Tongue (tissue), 2 donors: ENCODE data around the gene SIX5. TPM values are rescaled to one million over a fixed set of nuclear protein-coding genes. Genes with fewer than 3 reads are reported as not detected.

Experiments
- DNase-seq: peaks from one replicate; pipeline ENCODE4 v3.0.0-alpha.2; 2015
- total RNA-seq: library from RNA; depleted of rRNA; stranded (reverse); fragments of >200 nt; gene quantifications from one replicate; pipeline ENCODE4 v1.2.3, GENCODE V29; 2014

The SIX5 gene
- total RNA-seq, 1 donor from 2014 or later = 21.5 TPM

DNA sequence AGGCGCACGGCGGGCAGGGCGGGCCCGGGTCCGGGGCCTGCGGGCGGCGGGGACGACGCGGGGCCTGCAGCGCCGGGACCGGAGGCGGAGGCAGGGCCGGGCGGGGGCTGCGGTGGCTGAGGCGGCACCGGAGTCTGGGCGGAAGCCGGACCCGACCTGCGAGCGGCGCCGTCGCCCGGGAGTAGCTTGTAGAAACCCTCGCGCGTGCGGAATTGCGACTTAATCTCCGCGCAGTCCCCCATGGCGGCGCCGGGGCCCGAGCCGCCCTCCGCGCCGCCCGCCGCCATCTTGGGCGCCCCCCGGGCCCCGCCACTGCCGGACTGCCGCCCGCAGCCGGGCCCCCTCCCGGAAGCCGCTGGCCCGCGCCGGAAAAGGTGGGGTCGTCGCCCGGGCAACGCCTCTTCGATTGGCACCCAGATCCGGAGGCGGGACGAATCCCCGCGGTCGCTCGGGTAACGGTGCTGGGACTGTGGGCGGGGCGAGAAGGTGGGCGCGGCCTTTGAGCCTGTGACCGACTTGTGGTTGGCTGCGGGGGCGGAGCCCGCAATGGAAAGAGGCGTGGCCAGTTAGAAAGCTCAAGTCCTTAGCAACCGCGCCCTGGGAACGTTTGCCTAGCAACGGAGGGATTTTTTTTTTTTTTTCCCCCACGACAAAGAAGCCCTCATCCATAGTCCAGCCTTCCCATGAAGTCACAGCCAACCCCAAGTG, 23.6 kb upstream of the SIX5 start, which contains the start of gene DMWD:
Gene DMWD, minus strand, starts transcription at position 376 of the 708 bp plus-strand sequence. Its CDS starts 89 bp downstream, at position 287.
- peak; percentile 100 for DNase-seq

DNA sequence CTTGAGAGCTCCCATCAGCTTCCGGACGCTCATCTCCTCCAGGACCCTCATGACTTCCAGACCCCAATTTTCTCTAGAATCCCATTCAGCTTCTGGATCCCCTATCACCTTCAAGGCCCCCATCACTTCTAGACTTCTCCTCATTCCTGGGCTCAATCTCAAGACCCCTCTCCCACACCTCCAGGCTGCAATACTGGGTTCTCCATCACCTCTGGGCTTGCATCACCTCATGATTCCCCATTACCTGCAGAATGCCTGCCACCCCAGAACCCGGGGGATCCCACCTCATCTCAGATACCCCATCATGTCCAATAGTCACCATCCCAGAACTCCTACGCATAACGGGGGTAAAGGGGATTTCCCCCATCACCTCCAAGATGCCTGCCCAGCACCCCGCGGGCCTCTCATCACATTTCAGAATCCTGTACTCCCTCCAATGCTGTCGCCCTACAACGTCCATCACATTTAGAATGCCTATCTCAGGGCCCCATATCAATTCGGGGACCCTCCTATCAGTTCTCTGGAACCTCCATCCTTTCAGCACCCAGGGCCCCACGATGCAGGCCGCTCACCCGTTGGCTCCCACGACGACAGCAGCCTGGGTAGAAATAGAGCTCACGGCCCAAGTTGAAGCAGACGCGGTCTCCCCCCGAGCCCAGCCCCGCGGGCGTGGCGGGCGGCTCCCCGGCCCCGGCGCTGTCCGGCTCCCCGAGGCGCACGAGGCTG, 22.9 kb upstream of the SIX5 start:
- no peak for DNase-seq

DNA sequence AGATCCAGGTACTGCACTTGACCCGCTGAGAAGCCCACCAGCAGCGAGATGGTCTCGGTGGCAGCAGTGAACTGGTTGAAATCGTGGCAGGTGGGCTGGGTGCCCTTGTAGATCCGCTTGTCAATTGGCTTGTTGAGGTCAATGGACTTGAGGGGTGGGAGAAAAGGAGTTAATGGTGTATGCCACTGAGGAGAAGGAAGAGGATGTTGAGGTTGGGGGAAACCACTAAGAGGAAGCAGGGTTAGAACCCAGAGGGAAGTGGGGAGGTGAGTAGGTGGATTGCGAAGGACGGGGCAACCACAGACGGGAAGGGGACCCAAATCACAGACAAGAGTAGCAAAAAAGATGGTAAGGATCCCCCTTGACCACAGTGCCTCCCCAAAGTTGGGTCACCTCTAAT, 21.9 kb upstream of the SIX5 start:
- DNase-seq = no peak

DNA sequence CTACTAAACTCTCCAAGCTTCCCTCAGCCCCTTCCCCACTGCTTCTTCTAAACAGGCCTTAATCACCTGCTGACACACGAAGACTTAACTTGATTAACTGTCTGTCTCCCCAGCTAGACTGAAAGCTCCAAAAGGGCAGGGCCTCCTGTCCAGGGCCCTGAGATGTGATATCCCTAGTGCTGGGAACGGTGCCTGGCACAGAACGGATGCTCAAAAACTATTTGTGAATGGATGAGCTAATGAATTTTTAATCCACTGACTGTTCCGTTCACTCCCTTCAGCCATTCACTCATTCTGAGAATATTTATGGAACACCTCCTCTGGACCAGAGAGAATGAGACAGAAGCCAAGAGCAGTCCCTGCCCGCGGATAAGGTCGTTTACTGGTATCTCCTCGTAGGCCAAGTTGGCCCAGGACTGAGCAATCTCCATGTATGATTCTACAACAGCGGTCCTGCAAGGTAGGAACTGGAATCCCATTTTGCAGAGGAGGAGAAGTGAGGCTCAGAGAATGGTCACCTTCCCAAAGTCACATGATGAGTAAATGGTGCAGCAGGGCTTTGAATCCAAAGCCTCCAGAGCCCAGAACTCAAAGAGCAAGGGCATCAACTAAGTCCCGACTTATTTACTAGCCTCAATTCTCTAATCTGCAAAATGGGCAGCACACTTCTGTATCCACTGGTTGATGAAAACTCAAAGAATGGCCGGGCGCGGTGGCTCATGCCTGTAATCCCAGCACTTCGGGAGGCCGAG, 20.2 kb upstream of the SIX5 start:
- DNase-seq = no peak

DNA sequence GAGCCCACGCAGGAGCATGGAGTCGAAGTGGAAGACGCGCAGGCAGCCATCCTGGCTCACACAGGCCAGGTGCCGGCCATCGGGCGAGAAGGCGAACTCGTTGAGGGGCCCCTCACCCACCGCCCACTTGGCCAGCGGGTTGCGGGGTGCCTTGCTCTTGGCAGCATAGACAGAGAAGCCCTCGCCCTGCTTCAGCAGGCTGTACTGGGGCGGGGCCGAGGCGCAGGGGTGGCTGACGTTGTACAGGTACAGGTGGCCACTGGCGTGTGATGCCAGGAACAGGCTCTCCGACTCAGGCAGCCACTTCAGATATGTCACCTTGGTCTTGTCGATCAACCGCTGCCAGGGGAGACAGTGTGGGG, 17.5 kb upstream of the SIX5 start:
- no peak for DNase-seq

DNA sequence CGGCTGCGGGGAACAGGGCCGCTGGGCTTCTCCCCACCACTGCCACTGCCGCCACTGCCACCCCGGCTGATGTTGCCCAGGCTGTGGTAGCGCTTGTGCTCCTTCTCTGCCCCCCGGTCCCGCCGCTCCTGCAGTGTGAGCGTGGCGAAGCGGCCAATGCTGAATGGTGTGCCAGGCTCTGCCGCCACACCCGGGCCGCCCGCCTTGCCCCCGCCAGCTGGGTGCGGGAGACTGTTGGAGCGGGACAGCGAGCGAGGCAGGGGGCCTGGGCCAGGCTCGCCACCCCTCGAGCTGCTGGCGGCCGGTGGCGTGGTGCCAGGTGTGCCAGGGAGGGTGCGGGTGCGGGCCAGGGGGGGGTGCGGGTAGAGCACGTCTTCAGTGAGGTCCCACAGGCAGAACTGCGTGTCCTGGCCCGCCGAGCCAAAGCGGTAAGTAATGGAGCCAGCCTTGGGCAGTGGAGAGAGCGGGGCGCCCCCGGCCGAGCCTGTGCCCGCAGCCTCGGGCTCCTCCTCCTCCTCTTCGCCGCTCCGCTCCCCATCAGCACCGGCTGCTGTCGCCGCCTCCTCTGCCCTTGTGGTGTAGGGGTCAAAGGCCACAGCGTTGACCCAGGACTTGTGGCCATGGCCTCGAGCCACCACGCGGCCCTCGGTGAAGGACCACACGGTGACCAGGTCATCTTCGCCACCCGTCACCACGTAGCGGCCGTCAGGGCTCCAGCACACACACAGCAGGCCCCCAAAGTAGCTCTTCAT, 16.9 kb upstream of the SIX5 start:
- DNase-seq = no peak

DNA sequence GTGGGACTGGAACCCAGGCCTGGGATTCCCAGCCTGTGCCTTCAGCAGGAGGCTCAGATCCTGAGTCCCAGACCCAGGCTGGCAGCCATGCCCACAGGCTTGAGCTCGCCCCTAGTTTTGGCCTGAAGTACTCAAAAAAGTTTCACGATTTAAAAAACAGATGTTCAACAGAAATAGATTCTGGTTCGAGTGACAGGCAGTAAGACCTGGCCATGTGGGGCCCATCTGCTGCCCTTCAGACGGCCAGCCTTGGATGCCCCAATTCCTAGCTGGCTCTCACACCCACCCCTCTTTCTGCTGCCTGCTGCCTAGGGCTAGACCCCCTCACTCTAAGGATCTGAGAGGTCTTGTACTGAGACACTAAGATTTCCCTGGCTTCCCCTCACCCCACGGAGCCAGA, 16.0 kb upstream of the SIX5 start:
- no peak for DNase-seq

DNA sequence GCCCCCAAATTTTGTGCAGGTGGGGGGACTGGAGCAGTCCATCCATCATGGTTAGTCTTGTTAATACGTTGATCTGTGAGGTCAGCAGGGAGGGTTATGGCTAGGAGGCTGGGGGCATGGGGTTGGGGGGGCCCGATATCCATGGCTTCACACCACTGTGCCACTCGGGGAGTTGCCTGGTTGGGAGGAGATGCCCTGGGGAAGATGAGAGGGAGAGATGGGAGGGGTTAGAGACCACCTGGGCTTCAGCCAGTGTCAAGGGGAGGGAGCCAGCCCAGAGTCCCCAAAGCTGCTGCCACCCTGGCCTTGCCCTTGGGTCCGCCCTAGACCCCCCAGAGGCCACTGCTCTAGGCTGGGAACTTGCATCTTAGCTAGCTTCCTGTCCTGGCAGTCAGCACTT, 15.0 kb upstream of the SIX5 start:
- no peak for DNase-seq

DNA sequence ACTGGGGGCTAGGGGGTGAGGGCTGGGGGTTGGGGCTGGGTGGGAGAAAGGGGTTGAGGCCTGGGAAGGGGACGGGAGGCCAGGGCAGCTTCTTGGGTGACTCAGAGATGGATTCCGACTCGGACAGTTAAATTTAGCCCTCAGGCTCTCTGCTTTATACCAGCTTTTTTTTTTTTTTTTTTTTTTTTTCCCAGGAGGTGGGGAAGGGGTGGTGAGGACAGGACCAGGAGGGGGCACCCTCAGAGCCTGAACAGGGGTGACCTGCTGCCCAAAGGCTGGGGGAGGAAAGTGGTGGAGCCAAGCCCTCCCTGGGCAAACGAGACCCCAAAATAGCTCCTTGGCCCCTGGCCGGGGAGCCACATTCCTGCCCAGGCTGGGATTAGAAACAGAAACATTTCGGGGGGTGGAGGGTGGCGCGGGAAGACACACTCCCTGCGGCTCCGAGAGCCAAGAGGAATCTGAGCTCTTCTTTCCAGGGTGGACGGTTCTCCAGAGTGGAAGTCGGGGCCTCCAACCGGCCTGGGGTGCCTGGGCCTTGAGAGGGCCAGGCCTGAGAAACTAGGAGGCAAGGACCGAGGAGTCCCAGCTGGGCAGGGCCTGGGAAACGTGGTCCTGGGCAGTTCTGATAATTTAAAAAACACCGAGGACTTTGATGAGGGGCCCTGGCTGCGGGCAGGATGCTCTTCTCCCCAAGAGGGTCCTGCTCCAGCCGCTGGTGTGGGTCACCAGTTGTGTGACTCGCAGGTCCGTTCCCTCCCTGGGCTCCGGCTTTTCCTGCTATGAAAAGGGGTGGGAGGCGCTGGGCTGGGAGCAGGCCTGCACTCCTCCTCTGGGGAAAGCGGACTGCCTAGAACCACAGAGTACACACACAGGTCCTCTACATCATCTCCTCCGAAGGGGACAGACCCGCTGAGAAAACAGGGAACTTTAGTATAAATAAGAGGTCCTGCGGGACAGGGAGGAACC, 14.1 kb upstream of the SIX5 start:
- DNase-seq = peak; percentile 89

DNA sequence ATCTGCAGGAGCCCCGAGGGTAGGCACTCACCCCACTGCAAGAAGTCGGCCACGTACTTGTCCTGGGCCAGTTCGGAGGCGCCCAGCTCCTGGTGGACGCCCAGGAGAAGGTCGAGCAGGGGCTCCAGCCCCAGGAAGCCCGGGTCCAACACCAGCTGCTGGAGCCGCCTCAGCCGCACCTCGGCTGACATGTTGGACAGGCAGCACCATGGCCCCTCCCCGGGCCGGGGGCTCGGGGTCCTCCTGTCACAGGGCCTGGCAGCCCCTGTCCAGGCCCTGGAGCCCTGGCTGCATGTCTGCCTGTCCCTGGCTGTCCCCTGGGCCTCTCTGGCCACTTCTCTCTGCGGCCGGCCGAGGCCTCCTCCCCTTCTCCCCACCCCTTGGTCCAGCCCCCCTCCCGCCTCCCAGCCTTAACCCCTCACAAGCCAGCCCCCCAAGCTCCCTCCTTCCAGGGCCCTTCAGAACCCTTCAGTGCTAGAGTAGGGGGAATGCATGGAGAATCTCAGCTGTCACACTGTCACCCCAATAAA, 13.2 kb upstream of the SIX5 start, which contains the start of gene DMPK:
Gene DMPK, minus strand, starts transcription at position 329 of the 530 bp plus-strand sequence. Its CDS starts 138 bp downstream, at position 191.
- peak; percentile 80 for DNase-seq

DNA sequence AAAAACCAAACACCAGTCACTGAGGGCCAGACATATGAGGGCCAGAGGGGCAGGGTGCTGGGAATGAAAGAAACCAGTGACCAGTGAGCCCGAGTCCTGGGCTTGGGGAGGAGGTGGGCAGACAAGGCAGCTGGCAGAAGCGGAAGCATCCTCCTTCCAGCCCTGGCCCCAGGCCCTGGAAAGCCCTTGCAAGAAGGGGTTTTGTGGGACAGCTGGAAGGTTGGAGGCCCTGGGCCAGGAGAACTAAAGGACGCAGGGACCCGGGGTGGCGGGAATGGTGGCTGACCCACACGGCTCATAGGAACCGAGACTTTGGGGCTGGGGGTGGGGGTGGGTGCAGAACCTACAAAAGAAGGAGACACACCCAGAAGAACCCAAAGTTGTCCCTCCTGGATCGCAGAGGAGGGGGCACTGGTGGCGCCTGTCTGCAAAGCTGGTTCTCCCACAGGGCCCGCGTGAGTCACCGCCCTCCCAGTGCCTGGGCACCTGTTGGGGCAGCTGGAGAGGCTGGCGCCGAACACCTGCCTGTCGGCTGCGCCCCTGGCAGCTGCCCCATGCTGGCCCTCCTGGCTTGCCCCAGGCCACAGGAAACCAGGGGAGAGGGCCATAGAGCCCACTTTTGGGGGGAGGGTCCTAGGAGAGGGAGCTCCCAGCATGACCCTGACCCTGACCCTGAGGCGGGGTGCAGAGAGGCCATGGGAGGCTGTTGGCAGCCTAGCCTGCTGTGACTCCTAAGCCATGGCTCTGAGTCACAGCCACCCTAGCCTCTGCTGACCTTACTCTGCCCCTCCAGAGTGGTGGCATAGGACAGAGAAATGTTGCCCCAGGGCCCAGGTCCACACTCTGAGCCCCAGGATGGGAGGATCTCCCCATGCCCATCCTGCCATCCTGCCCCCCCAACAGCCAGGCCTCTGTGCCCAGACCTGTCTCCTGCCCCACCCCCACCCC, 12.4 kb upstream of the SIX5 start:
- DNase-seq = peak; percentile 91

DNA sequence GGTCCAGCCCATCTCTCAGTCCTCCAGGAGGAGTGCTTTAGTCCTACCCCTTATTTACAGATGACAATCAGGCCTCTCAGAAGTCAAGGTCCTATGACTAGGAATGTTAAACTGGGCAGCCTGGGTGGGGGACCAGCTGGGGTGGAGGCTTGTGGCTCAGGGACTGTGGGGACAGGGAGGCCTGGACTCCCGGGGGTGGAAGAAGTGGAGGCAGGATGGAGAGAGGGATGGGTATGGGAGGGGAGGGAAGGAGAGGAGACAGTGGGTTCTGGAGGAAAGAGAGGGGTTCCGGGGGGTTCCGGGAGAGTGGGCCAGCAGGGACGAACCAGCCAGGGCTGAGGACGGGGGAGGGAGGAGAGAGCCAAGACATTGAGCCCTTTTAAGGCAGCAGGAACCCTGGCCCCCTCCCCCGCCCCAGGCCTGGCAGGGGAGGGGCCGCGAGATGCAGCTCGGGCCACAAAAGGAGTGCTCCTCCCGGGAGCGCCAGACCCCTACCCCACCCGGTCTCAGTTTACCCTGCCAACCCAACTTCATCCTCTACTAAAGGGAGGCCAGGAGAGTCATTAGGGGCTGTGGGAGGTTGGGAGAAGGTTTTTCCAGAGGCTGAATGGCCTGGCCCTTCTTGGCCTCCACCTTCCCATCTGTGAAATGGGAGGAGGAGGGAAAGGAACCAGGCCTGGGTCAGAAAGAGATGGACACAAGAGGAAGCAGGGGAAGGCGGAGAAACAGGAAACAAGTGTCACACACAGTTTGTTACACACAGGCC, 11.6 kb upstream of the SIX5 start:
- no peak for DNase-seq

DNA sequence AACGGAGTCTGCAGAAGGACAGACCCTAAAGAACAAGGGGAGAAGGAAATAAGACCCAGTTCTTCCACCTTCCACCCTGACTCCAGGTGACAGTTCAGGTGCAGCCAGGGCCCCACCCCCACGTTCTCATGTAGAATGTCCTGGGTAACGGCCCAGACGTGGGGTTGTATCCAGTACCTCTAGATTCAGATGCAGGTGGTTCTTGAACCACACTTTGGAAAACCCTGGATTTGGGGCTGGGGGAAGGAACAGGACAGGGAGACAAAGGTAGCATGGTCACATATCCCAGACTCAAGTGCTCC, 11.0 kb upstream of the SIX5 start:
- DNase-seq = no peak

DNA sequence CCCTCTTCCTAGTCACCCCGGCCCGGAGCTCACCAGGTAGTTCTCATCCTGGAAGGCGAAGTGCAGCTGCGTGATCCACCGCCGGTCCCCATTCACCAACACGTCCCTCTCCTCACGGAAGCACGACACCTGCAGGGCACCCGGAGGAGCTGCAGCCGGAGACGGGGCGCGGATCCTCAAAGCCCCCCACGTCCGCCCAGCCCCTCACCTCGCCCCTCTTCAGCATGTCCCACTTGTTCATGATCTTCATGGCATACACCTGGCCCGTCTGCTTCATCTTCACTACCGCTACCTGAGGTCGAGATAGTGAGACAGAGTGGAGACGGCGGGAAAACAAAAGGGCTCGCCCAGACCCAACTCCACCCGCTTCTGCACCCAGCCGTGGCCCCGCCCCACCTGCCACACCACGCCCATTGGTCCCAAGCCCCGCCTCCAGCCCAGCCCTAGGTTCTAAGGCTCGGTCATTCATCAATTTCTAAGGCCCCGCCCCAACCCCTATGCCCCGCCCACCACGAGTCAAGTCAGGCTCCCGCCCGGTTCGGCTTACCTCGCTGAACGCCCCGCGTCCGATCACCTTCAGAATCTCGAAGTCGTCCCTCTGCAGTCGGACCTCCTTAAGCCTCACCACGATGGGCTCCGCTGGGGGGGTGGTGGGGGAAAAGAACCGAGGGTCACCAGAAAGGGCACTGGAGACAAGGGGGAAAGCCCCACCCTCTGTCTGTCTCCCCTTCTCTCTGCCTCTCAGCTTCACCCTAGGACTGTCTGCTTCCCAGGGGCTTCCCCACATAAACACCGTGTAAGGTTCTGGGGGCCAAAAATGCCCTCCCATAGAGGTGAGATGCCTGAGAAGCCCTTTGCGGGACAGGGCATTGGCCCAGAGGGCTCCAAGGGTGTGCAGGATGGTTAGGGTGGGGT, 10.4 kb upstream of the SIX5 start:
- DNase-seq = peak; percentile 84

DNA sequence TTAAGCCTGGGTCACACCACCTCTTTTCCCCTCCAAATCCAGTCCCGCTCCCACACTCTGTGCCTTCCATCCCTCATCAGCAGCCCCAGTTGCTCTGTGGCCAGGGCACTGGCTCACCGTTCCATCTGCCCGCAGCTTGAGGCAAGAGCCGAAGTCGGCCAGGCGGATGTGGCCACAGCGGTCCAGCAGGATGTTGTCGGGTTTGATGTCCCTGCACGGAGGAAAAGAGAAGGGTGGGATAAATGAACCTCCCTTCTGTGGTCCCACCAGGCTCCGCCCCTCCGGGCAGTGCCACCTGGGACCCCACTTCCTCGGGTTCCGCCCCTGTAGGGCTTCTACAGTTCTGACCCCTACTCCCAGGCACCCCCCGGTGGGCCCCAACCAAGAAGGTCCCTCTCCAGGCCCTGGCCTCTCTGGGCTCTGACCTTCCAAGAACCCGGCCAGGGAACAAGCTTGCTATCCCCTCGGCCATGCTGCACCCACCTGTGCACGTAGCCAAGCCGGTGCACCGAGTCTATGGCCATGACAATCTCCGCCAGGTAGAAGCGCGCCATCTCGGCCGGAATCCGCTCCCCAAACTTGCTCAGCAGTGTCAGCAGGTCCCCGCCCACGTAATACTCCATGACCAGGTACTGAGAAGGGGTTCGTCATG, 9.1 kb upstream of the SIX5 start:
- DNase-seq = no peak

DNA sequence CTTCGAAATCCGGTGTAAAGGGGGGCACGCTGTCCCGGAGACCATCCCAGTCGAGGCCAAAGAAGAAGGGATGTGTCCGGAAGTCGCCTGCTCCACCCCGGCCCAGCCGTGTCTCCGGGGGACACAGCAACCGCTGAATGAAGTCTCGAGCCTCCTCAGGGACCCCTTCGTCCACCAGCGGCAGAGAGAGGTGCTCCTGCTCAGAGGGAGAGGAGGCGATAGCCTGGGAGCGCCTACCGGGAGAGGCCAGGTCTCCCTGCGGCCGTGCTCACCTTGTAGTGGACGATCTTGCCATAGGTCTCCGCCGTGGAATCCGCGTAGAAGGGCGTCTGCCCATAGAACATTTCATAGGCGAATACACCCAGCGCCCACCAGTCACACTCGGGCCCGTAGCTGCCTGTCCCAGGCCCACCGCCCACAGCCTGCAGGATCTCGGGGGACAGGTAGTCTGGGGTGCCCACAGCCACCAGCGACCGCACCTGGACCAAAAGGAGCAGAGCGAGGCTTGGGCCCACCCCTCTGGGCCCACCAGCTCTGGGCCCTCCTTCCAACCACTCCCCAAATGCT, 8.4 kb upstream of the SIX5 start:
- no peak for DNase-seq

DNA sequence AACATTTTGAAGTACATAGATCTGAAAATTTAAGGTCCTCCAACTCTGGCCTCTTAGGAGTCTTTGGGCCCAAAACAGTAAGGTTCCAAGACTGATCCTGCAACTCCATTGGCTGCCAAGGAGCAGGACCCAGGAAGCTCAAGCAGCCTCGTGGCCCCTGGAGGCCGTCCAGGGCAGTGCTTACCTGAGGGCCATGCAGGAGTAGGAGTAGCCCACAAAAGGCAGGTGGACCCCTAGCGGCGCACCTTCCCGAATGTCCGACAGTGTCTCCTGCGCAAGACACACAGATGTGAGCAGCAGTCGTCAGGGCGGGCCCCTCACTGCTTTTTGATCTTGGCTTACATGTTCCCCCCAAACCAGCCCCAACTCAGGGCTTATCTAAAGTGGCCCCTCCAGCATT, 5.7 kb upstream of the SIX5 start:
- no peak for DNase-seq
